Subcutaneous abdominal adipose tissue (tissue), 5 donors: ENCODE measurements around the gene PARD3B.

Source experiments
- H3K27ac ChIP-seq: one replicate; pipeline ENCODE4 v1.7.0; 2013; ENCODE audit warnings: low read depth, mild to moderate bottlenecking, inconsistent platforms, low read length, moderate library complexity
- H3K27me3 ChIP-seq, 5 donors: one replicate each; pipeline ENCODE4 v1.7.0; 2013; ENCODE audit warnings: low read length in 5 of 5, inconsistent platforms in 1 of 5; ENCODE audit not compliant: control insufficient read depth in 5 of 5, insufficient read depth in 4 of 5
- H3K36me3 ChIP-seq, 5 donors: one replicate each; pipeline ENCODE4 v1.7.0; 2013; ENCODE audit warnings: low read length in 5 of 5; ENCODE audit not compliant: control insufficient read depth in 5 of 5, insufficient read depth in 5 of 5
- H3K4me1 ChIP-seq, 5 donors: one replicate each; pipeline ENCODE4 v1.7.0; 2013; ENCODE audit warnings: low read length in 5 of 5, mild to moderate bottlenecking in 3 of 5, moderate library complexity in 1 of 5; ENCODE audit not compliant: control insufficient read depth in 5 of 5, insufficient read depth in 5 of 5
- H3K4me3 ChIP-seq, 5 donors: one replicate each; pipeline ENCODE4 v1.7.0; 2013; ENCODE audit warnings: low read length in 5 of 5, low read depth in 1 of 5
- H3K9ac ChIP-seq, 5 donors: one replicate each; pipeline ENCODE4 v1.7.0; 2013; ENCODE audit warnings: low read length in 5 of 5, mild to moderate bottlenecking in 4 of 5, moderate library complexity in 3 of 5
- H3K9me3 ChIP-seq, 5 donors: one replicate each; pipeline ENCODE4 v1.7.0; 2013; ENCODE audit warnings: low read length in 5 of 5; ENCODE audit not compliant: control insufficient read depth in 5 of 5
- donor health status: healthy.
- donor health status: healthy.
- donor health status: healthy.
- donor health status: healthy.
- donor health status: healthy.

PARD3B gene

GRCh38 chr2:204725693-204726360, 180.6 kb downstream of the PARD3B start:
- Histone ChIP-seq H3K27ac (no peak overlapping the region), H3K4me3 (no peak overlapping the region), H3K36me3 (no peaks in the 10 kb centered on the region), H3K27me3 (no peaks in the 10 kb centered on the region), H3K9ac (no peak overlapping the region), H3K9me3 (no peaks in the 10 kb centered on the region), H3K4me1 (peaks cover 0 to 2% (median 0%) of the 10 kb centered on the region in 5 donors)

- H3K4me3 ChIP-seq: no peak overlapping the region
- no peaks in the 10 kb centered on the region for H3K9me3 ChIP-seq
- H3K27me3 ChIP-seq: no peaks in the 10 kb centered on the region
- no peak overlapping the region for H3K9ac ChIP-seq
- H3K36me3 ChIP-seq: no peaks in the 10 kb centered on the region
- no peak overlapping the region for H3K27ac ChIP-seq
- peaks cover 0 to 2% (median 0%) of the 10 kb centered on the region in 5 donors for H3K4me1 ChIP-seq
Observed at GRCh38 chr2:204726831-204727230, 181.6 kb downstream of the PARD3B start.

GRCh38 chr2:204727368-204727767, 182.1 kb downstream of the PARD3B start:
- Histone ChIP-seq H3K27ac (no peak overlapping the region), H3K4me3 (no peak overlapping the region), H3K9me3 (no peaks in the 10 kb centered on the region), H3K9ac (no peak overlapping the region), H3K36me3 (no peaks in the 10 kb centered on the region), H3K4me1 (peaks cover 0 to 6% (median 4%) of the 10 kb centered on the region in 5 donors), H3K27me3 (no peaks in the 10 kb centered on the region)

- Histone ChIP-seq H3K4me1 (peaks cover 0 to 6% (median 3%) of the 10 kb centered on the region in 5 donors), H3K27me3 (no peaks in the 10 kb centered on the region), H3K27ac (no peak overlapping the region), H3K36me3 (no peaks in the 10 kb centered on the region), H3K9me3 (no peaks in the 10 kb centered on the region), H3K4me3 (no peak overlapping the region), H3K9ac (no peak overlapping the region)
Observed at GRCh38 chr2:204730603-204731002, 185.3 kb downstream of the PARD3B start.

- Histone ChIP-seq H3K9me3 (peaks cover 0 to 6% (median 0%) of the 10 kb centered on the region in 5 donors), H3K4me1 (peaks cover 0 to 6% (median 3%) of the 10 kb centered on the region in 5 donors), H3K27me3 (no peaks in the 10 kb centered on the region), H3K4me3 (no peak overlapping the region), H3K27ac (no peak overlapping the region), H3K9ac (no peak overlapping the region), H3K36me3 (no peaks in the 10 kb centered on the region)
Observed at GRCh38 chr2:204732019-204732418, 186.7 kb downstream of the PARD3B start.

GRCh38 chr2:204737296-204737695, 192.0 kb downstream of the PARD3B start:
- Histone ChIP-seq H3K27ac (no peak overlapping the region), H3K27me3 (no peaks in the 10 kb centered on the region), H3K4me3 (no peak overlapping the region), H3K36me3 (no peaks in the 10 kb centered on the region), H3K9ac (no peak overlapping the region), H3K9me3 (peaks cover 0 to 17% (median 8%) of the 10 kb centered on the region in 5 donors), H3K4me1 (peaks cover 0 to 1% (median 0%) of the 10 kb centered on the region in 5 donors)

GRCh38 chr2:204738721-204739120, 193.4 kb downstream of the PARD3B start:
- H3K9ac ChIP-seq: no peak overlapping the region
- H3K36me3 ChIP-seq: no peaks in the 10 kb centered on the region
- H3K9me3 ChIP-seq: peaks cover 0 to 17% (median 8%) of the 10 kb centered on the region in 5 donors
- H3K27me3 ChIP-seq: no peaks in the 10 kb centered on the region
- no peaks in the 10 kb centered on the region for H3K4me1 ChIP-seq
- H3K4me3 ChIP-seq: no peak overlapping the region
- no peak overlapping the region for H3K27ac ChIP-seq

GRCh38 chr2:204743393-204743960, 198.2 kb downstream of the PARD3B start:
- H3K9me3 ChIP-seq: peaks cover 0 to 9% (median 3%) of the 10 kb centered on the region in 5 donors
- no peak overlapping the region for H3K27ac ChIP-seq
- H3K9ac ChIP-seq: no peak overlapping the region
- no peaks in the 10 kb centered on the region for H3K4me1 ChIP-seq
- no peaks in the 10 kb centered on the region for H3K27me3 ChIP-seq
- no peak overlapping the region for H3K4me3 ChIP-seq
- H3K36me3 ChIP-seq: no peaks in the 10 kb centered on the region

- Histone ChIP-seq H3K9me3 (peaks cover 0 to 9% (median 3%) of the 10 kb centered on the region in 5 donors), H3K36me3 (no peaks in the 10 kb centered on the region), H3K4me1 (no peaks in the 10 kb centered on the region), H3K27ac (no peak overlapping the region), H3K4me3 (no peak overlapping the region), H3K9ac (no peak overlapping the region), H3K27me3 (no peaks in the 10 kb centered on the region)
Observed at GRCh38 chr2:204744506-204744905, 199.2 kb downstream of the PARD3B start.

- no peaks in the 10 kb centered on the region for H3K27me3 ChIP-seq
- no peak overlapping the region for H3K4me3 ChIP-seq
- no peaks in the 10 kb centered on the region for H3K4me1 ChIP-seq
- H3K9me3 ChIP-seq: no peaks in the 10 kb centered on the region
- H3K27ac ChIP-seq: no peak overlapping the region
- H3K9ac ChIP-seq: no peak overlapping the region
- H3K36me3 ChIP-seq: no peaks in the 10 kb centered on the region
Observed at GRCh38 chr2:204748286-204748685, 203.0 kb downstream of the PARD3B start.
